Fibroblast of villous mesenchyme (primary cell): ENCODE measurements around the gene CELF2. TPM values are rescaled to one million over a fixed set of nuclear protein-coding genes. Genes with fewer than 3 reads are reported as not detected.

Experiments
- DNase-seq: peaks from one replicate; pipeline ENCODE4 v3.0.0-alpha.2; 2010; ENCODE audit warnings: low read depth
- H3K4me3 ChIP-seq: 2 replicates; pipeline ENCODE4 v1.5.1; 2011; ENCODE audit warnings: low read depth, mild to moderate bottlenecking, low read length
- CTCF ChIP-seq: IDR thresholded peaks from 2 replicates; pipeline ENCODE4 v1.5.1; 2012; ENCODE audit warnings: low read depth, mild to moderate bottlenecking, low read length; ENCODE audit not compliant: insufficient read depth
- total RNA-seq: library from RNA; depleted of rRNA; stranded (reverse); fragments of >200 nt; gene quantifications from 2 replicates; pipeline ENCODE4 v1.2.3, GENCODE V29; 2012

Gene CELF2
- total RNA-seq, 1 donor = 2.2 TPM

DNA sequence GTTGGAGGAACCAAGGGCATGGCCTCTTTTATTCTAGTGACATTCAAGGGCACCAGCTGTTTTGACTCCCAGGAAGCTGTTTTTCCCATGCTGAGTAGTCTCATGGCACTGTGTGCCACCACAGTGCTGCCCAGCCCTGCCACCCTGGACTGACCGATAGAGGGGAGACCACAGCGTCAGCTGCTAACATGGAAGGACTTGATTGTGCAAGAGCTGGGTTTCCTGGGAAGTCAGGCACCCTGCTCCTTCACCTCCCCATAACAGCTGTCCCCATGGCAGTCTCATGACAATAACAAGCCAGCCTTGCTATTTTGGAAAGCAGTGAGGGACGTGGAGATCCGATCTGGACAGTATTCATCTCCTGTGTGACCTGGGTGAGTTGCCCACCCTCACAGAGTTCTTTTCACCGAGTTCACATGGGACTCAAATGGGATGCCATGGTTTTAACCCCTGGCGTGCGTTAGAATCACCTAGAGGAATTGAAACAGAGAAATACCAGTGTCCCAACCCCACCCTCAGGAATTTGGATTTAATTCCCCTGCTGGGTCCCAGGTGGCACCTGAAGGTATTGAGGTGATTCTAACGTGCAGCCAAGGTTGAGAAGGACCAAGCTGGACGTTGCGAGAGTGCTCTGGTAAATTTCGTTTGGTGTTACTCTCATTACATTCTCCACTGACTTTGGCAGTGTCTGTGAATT, 174.8 kb downstream of the CELF2 start:
- DNase-seq = no peak
- no peak overlapping the region for H3K4me3 ChIP-seq
- no peak for TF ChIP-seq CTCF

- H3K4me3 ChIP-seq = no peak overlapping the region
- no peak for DNase-seq
- no peak for TF ChIP-seq CTCF
Observed at GRCh38 chr10:11193001-11193551, 175.4 kb downstream of the CELF2 start.

DNA sequence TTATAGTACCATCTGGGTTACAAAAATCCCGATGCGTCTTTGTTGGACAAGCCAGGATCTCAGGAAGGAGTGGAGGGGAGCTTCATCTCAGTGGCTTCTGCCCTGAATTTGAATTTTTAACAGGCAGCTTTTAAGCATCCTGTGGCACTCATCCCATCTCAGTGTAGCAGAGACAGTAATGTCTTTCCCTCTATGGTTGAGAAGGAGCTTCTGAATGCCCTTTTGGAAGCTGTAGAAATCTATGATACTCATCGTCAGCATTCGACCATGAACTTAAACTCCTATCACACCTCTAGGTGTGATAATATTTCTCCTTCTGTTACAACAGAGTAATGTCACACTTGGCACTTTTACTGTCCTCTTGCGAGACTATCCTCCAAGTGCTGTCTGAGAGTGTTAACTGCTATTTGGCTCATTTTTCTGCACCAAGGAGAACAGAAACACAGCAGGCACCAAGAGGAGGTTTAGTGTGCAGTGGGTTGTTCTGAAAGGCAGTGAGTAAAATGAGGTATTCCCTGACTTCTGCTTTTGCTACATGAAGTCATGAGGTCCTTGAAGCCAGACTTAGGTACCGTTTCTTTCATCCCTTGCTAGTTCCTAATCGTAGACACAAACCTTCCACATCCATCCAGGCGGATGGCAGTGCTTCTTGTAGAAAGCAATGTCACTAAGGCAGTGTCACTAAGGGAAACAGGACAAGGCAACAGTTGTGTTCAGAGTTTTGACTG, 177.4 kb downstream of the CELF2 start:
- H3K4me3 ChIP-seq = no peak overlapping the region
- TF ChIP-seq CTCF = no peak
- DNase-seq = no peak

DNA sequence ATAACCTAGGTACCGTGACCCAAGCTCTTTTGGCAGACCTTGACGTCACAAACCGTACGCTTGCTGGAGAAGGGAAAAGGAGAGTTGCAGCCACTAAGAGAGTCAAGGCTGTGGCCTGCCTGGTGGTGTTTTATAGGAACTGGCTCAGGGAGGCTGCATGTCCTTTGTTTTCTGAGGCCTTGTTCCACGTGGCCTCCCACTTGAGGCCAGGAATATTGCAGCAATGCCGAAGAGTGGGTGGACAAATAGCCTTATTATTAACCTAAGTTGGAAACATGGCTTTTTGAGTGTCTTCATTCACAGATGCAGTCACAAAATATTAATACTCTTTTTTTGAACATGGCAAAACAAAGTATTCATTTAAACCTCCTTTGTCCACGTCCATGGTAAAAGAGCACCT, 178.0 kb downstream of the CELF2 start:
- no peak overlapping the region for H3K4me3 ChIP-seq
- no peak for DNase-seq
- no peak for TF ChIP-seq CTCF

DNA sequence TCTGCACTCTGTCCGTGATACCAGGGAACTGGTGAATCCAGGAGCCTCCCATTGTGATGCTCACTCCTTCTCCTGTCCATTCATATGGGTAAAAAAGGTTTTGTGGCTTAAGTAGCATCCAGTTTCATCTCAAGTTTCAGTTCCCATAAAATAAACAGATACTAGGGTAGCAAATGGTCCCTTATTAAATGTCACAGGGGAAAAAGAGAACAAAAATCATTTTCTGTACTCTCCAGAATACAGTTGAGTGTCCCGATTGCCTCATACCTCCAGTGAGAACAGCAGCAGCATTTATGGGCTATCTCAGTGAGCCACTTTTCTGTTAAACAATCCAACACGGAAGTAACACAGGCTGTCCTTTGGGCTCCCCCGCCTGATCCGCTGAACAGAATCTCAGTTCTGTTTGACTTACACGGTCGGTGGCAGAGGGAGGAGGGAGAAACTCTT, 179.6 kb downstream of the CELF2 start:
- no peak for DNase-seq
- no peak for TF ChIP-seq CTCF
- H3K4me3 ChIP-seq = no peak overlapping the region

DNA sequence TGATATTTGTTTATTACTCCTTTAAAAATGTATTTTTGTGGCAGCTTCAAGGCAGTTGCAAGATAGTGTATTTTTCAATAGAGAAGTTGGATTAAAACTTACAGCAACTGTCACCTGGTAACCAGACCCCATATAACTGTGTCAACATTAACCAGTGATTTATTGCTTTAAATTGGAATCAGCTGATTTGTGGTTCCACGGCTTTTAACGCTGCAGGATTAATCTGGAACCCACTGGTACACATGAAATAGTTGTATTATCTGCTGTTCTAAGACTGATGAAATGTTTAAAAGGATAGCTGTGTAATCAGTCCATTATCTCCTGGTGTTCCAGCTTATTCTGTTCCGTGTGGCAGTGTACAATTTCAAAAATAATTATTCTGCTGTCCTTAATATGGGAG, 180.2 kb downstream of the CELF2 start:
- TF ChIP-seq CTCF = no peak
- H3K4me3 ChIP-seq = no peak overlapping the region
- DNase-seq = no peak
